ENCODE results near the gene NPIPB6.

The NPIPB6 gene

GRCh38 chr16:28321700-28322411 is 41.5 kb downstream of the NPIPB6 start:
- peak; percentile 6 for DNase-seq

DNA sequence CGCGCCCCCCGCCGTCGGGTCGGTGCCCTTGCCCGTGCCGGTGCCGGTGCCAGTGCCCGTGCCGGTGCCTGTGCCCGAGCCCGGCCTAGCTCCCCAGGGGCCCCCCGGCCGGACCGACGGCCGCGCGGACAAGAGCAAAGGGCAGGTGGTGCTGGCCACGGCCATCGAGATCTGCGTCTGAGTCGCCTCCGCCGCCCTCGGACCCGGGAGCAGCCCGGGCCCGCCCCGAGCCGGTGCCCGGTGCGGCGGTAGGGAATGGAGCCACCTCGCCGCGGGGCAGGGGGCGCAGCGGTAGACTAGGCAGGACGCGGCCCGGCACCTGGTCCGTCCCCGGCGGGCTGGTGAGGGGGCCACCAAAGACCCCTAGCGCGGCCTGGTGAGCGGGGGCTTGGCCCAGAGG is 42.6 kb downstream of the NPIPB6 start:
- no peak for DNase-seq

- DNase-seq, result no peak
Measured at GRCh38 chr16:28320023-28320561, 43.2 kb downstream of the NPIPB6 start.

DNA sequence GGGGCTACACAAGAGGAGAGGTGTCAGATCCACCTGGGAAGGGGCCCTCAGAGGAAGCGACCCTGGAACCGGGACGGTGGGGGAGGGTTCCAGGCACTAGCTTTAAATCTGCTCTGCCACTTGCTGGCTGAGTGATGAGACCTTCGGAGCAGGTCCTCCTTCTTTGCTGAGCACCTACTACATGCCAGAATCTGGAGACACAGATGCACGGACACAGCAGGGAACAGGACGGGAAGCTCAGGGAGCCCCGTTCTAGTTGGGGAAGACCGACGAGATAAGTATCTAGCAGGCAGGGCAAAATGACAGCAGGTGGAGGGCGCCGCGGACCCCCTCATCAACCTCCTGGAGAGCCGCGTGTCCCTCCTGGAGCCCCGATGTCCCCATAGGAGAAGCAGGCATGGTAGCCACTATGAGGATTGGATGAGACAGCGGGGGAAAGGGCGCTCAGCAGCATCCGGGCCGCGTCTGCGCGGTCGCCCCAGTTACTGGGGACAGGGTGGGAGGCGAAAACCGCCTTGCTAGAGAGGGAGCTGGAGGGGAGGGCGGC is 43.8 kb downstream of the NPIPB6 start:
- DNase-seq, result no peak

DNA sequence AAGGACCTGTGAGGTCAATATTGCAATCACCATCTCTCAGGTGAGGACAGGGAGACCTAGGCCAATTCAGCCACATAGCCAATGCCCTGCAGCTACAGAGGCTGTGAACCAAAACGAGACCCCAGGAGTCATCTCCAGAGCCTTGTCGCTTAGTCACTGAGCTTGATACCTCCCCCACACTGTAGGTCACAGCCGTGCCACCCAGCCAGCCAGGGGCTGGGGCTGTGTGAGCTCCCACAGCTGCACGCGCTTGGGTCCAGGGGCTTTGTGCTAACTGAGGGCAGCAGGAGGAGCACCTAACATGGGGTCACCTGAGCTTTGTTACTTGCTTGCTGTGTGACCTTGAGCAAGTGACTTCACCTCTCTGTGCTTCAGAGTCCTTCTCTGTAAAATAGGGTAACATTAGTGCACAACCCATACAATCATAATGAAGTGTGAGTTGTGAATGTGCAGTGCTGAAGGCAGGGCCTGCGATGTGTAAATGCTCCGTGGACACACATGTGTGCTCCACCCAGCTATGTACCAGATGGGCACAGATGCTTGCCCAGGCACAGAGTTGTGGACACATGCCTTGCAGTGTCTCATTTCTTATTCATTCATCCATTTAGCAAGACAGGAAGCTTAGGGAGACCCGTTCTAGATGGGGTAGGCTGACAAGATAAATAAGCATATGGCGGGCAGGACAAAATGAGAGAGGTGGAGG is 45.1 kb downstream of the NPIPB6 start:
- no peak for DNase-seq

GRCh38 chr16:28317040-28317880 is 46.0 kb downstream of the NPIPB6 start:
- peak; percentile 28 for DNase-seq

DNA sequence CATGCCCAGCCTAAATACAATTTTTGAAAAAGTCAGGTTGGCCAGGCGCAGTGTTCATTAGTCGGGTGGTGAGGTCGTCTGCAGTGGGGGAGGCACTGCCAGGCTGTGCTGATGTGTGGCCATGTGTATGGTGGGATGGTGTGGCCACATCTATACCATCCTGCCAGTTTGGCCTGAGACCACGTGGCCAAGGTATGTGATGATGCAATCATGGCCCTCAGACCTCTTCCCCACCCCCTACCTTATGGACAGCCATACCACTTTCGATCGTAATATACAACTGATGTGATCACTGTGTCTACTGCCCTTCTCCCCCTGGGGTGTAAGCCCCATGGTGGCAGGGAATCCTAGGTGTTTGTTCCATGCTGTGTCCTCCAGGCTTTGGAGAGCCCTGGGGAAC is 47.3 kb downstream of the NPIPB6 start:
- DNase-seq, result no peak

DNA sequence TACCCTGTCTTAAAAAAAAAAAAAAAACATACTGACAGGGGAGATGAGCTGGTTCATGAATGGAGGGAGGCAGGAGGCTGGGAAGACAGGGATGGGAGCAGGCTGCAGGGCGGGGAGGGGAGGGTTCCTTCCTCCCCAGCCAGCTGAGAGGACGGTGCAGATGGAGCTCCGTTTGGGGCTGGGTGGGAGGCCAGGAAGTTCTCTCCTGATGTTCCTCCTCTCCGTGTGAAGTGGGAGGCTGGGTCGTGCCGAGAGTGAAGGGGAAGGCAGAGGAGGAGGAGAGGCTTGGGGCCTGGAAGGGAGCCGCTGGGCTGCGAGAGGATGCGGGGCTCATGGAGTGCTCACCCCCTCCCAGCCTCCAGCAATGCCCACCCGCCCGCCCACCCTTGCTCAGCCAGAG is 49.7 kb downstream of the NPIPB6 start:
- no peak for DNase-seq

DNA sequence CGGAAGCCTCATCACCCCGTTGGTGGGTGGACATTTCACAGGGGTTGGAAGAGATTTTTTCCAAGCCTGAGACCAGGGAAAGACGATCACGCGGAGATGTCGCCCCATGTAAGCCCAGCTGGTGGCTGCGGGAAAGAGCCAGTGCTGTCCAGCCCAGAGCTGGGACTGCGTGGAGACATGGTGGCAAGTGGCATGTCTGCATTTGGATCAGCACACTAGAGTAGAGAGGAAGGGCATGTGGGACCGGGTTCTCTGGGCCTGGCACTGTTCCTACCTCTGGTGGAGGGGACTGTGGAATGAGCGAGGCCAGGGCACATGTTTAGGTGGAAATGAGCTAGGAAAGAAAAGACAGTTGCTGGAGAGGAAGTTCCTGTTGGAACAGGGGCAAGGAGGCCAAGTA is 51.0 kb downstream of the NPIPB6 start:
- no peak for DNase-seq

- no peak for DNase-seq
Measured at GRCh38 chr16:28311913-28312312, 51.4 kb downstream of the NPIPB6 start.

DNA sequence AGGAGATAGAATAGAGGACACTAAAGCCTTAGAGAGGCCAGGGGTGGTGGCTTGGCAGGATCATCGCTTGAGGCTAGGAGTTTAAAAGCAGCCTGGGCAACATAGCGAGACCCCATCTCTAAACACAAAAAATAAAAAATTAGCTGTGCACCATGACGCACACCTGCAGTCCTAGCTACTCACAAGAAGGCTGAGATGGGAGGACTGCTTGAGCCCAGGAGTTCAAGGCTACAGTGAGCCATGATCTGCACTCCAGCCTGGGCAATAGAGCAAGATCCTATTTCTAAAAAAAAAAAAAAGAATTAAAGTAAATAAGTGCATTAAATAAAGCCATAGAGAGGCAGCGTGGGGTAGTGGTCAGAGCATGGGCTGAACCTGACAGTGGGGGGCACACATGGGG is 51.9 kb downstream of the NPIPB6 start:
- DNase-seq, result no peak

DNA sequence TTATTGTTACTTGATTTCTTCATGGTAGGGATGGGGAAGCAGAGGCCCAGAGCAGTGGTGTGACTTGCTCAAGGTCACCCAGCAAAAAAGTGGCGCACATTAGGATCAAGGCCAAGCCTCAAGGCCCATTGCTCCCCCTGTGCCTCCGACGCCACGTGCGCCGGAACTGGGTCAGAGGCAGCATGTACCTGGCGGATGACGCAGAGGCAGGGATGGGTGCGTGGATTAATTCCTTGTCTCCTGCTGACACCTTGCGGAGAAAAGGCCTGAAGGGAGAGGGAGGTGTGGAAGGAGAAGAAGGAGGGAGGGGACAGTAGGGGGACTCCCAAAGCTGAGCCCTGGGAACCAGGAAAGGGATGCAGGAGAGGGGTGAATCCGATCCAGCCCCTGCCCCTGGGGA is 52.5 kb downstream of the NPIPB6 start:
- DNase-seq, result no peak

- DNase-seq, result no peak
Measured at GRCh38 chr16:28309811-28310311, 53.4 kb downstream of the NPIPB6 start.

DNA sequence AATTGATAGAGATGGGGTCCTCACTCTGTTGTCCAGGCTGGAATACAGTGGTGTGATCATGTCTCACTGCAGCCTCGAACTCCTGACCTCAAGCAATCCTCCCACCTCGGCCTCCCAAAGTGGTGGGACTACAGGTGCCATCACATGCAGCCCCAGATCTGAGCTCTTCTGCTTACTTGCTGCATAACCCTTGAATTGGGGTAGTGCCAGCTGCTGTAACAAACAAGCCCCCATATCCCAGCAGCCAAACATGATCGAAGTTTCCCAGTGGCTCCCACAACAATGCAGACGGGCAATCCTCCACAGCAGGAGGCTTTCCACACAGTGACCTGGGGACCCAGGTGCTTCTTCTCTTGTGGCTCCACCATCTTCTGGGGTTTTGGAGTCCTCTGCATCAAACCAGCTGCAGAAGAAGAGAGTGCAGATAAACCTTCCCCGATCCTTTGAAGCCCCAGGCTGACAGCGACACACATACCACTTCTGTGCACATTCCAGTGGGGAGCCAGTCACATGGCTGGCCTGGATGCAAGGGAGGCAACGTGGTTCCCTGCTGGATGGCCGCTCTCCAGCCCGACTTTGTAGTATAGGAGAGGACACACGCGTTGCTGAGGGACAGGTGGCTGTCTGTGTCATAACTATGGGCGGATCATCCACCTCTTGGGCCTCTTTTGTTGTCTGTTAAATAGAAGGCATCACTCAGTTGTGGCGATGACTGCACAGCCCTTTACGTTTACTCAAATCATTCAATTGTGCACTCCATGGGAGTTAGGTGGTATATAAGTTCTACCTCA is 54.3 kb downstream of the NPIPB6 start:
- no peak for DNase-seq

DNA sequence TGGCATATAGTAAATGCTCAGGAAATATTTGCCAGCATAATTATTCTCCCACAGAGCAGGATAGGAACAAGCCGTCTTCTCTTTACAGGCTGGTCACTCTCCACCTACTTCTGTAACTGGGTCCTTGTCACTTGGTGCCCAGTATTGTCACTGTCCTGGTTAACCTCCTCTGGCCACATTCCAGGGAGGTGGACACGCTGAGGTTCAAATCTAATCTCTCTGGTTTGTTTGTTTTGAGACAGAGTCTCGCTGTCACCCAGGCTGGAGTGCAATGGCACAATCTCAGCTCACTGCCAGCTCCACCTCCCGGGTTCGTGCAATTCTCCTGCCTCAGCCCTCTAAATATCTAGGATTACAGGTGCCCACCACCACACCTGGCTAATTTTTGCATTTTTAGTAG is 55.4 kb downstream of the NPIPB6 start:
- DNase-seq, result no peak

DNA sequence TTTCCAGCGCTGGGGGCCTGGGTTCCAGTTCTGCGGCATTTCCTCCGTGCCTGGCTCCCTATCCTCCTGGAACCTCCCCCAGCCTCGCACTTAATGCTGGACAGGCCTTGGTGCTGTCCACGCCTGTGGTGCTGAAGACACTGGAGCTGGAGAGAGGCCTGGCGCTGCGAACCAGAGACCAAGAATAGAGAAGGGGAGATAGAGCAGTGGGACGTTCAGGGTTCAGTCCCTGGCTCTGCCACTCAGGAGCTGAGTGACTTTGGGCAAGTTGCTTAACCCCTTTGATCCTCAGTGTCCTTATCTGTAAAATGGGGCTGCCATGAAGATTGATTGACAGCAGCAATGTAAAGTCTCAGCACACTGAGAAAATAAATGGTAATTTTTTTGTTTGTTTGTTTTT is 59.1 kb downstream of the NPIPB6 start:
- peak; percentile 31 for DNase-seq

DNA sequence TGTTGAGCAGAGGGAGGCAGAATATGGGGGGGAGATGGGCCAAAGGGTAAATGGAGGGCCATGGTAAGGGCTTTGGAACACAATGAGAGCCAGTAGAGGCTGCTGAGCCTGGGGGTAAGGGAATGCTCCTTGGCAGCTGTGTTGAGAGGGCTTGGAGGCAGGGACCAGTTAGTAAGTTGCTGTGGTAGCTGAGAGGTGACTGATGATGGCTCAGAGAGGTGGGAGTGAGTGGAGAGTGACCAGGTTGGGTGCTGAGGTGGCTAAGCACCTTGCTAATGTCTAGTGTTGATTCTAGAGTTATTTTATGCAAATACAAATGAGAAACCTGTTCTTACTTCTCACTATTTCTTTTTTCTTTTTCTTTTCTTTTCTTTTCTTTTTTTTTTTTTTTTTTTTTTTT is 60.2 kb downstream of the NPIPB6 start:
- no peak for DNase-seq

GRCh38 chr16:28301620-28302019 is 61.7 kb downstream of the NPIPB6 start:
- DNase-seq, result no peak

DNA sequence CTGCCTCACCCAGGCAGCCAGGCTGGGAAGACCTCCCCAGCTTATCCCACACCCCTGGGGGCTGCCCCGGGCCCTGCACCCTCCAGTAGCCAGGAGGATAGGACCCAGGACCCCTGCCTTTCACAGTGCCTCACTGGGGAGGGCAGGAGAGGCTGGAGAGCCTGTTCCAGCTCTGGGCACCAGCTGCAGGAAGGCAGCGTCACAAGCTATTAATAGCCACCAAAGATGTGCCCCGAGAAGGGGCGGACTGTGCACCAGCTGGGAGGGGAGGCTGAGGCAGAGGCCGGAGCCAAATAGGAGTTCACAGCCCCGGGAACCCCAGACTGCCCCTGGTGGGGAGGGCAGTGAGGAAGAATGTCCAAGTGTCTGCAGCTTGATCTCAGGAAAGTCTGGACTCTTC is 62.2 kb downstream of the NPIPB6 start:
- no peak for DNase-seq

DNA sequence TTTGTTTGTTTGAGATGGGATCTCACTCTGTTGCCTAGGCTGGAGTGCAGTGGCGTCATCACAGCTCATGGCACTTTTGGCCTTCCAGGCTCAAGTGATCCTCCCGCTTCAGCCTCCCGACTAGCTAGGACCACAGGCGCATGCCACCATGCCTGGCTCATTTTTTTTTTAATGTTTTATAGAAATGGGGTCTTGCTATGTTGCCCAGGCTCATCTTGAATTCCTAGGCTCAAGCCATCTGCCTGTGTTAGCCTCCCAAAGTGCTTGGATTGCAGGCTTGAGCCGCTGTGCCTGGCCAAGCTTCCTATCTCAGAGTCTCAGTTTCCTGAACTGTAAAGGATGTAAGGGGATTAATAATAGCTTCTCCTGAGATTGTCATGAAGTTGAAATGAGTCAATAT is 63.0 kb downstream of the NPIPB6 start:
- no peak for DNase-seq

GRCh38 chr16:28298511-28298878 is 64.8 kb downstream of the NPIPB6 start:
- no peak for DNase-seq

Measured in fibroblast of skin of abdomen (primary cell).